C4-2B (cell line): Measurements from ENCODE around the gene LAMB1.

Experiments used
- CTCF ChIP-seq: fragments of 450-650 bp; conservative IDR thresholded peaks from 2 replicates; pipeline ENCODE4 v1.5.1; 2017; ENCODE audit warnings: mild to moderate bottlenecking
- ZFX ChIP-seq: fragments of 450-650 bp; IDR thresholded peaks from 2 replicates; pipeline ENCODE4 v1.6.1; 2017

- TF ChIP-seq CTCF (no peak), ZFX (no peak)
Observed at GRCh38 chr7:107914831-107915230, 88.1 kb downstream of the LAMB1 start.
